Osteocyte (in vitro differentiated cells): Measurements from ENCODE around the gene NCOA7. TPM values are rescaled to one million over a fixed set of nuclear protein-coding genes. Genes with fewer than 3 reads are reported as not detected.

Source experiments
- DNase-seq: peaks from one replicate; pipeline ENCODE4 v3.0.0; 2021; ENCODE audit warnings: mixed read lengths; ENCODE audit not compliant: unreplicated experiment; ENCODE audit errors: extremely low spot score
- H3K27ac Mint-ChIP-seq: one replicate; pipeline ENCODE4 v1.8.0; 2021; ENCODE audit warnings: mild to moderate bottlenecking, mixed read lengths; ENCODE audit not compliant: unreplicated experiment
- H3K27me3 Mint-ChIP-seq: one replicate; pipeline ENCODE4 v1.8.0; 2021; ENCODE audit warnings: mixed read lengths; ENCODE audit not compliant: unreplicated experiment
- H3K36me3 Mint-ChIP-seq: one replicate; pipeline ENCODE4 v1.8.0; 2021; ENCODE audit warnings: mixed read lengths; ENCODE audit not compliant: unreplicated experiment
- H3K4me1 Mint-ChIP-seq: one replicate; pipeline ENCODE4 v1.8.0; 2021; ENCODE audit warnings: mixed read lengths; ENCODE audit not compliant: unreplicated experiment
- H3K4me3 Mint-ChIP-seq: one replicate; pipeline ENCODE4 v1.8.0; 2021; ENCODE audit warnings: mild to moderate bottlenecking, moderate library complexity, mixed read lengths; ENCODE audit not compliant: unreplicated experiment
- H3K9me3 Mint-ChIP-seq: one replicate; pipeline ENCODE4 v1.8.0; 2021; ENCODE audit warnings: mixed read lengths; ENCODE audit not compliant: unreplicated experiment
- total RNA-seq: library from RNA; stranded (reverse); gene quantifications from 2 replicates; pipeline ENCODE4 v1.2.1, GENCODE V29; 2021
- TF ChIP-seq, protein P1 (sequence below): fragments of 200-600 bp; sonication (generic); IDR thresholded peaks from 2 replicates; pipeline ENCODE4 v1.5.0; 2021; ENCODE audit warnings: antibody characterized with exemption, mild to moderate bottlenecking, moderate library complexity

The NCOA7 gene
- total RNA-seq, 1 donor from 2014 or later: 65.7 TPM

DNA sequence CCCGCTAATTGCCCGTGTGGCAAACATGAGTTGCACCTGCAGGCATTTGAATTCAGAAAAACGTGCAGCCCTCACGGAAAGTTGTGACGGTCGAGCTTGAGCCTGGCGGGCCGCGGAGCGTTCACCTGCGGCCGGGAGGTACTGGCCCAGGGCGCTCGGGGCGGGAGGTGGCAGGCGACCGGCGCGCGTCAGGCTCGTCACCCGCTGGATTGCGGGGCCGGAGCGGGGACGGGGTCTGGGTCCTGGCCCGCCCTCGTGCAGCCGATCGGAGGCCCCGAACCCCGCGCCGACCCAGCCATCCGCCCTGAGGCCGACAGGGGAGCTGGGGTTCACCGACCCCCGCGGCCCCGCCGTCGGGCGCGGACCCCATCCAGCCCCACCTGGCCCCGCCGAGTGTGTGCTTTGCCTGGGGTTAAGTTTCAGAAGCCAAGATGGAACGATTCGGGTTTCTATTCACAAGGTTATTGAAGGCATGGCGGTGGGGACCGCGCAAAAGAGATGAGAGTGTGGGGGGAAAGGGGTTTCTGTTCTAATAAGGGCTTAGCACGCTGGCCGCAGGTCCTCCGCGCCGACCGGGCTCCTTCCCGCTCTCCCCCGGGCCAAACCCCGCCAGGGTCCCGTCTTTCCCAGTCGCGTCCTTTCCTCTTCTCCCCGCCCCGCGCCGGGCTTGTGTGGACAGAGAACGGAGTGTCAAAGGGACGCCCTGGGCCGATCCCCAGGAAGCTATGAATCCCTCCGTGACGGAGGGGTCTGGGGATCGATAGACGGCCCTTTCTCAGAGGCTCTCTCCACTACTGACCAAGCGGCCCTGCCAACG, 43.0 kb upstream of the NCOA7 start:
- no peaks in the 10 kb centered on the region for H3K9me3 Mint-ChIP-seq
- TF ChIP-seq, protein P1, sequence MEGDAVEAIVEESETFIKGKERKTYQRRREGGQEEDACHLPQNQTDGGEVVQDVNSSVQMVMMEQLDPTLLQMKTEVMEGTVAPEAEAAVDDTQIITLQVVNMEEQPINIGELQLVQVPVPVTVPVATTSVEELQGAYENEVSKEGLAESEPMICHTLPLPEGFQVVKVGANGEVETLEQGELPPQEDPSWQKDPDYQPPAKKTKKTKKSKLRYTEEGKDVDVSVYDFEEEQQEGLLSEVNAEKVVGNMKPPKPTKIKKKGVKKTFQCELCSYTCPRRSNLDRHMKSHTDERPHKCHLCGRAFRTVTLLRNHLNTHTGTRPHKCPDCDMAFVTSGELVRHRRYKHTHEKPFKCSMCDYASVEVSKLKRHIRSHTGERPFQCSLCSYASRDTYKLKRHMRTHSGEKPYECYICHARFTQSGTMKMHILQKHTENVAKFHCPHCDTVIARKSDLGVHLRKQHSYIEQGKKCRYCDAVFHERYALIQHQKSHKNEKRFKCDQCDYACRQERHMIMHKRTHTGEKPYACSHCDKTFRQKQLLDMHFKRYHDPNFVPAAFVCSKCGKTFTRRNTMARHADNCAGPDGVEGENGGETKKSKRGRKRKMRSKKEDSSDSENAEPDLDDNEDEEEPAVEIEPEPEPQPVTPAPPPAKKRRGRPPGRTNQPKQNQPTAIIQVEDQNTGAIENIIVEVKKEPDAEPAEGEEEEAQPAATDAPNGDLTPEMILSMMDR: no peak
- H3K36me3 Mint-ChIP-seq: peaks cover 6% of the 10 kb centered on the region
- DNase-seq: peak; percentile 87
- peaks cover 57% of the 10 kb centered on the region for H3K4me1 Mint-ChIP-seq
- H3K27me3 Mint-ChIP-seq: no peaks in the 10 kb centered on the region
- peak overlapping the region; percentile 98 for H3K27ac Mint-ChIP-seq
- H3K4me3 Mint-ChIP-seq: peak overlapping the region; percentile 87

DNA sequence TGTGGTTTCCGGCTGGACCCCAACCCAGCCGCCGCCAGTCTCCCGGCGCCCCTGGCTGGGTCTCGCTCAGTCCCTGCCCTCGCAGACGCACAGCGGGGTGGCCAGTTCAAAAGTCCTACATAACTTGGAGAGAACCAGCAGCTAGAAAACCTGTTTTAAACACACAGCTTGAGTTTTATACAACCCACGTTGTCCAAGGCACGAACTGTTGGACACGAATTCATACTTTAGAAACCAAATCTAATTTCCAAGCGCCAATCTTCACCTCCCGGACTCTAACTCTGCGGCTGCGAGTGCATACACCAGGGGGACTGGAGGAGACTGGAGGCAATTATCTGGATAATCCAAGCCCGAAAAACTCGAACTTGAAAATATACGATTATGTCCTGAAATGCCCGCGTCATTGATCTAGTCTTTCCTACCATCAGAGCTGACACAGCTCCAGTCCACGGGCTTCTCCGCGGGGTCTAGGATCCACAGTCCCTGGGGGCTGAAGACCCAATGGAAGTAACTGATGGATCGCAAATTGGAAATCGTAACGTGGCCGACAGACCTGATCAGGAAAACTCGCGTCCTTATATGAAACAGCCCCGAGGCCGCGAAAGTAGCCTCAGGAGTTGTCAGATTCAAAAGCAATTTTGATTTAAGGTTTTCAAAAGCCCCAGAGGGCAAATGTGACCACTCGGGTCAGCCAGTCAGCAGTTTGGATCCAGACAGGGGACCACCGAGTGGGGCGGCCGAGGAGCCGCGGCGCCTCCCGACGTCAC, 42.2 kb upstream of the NCOA7 start:
- peaks cover 14% of the 10 kb centered on the region for H3K36me3 Mint-ChIP-seq
- TF ChIP-seq, protein P1: peak; percentile 26
- H3K9me3 Mint-ChIP-seq: no peaks in the 10 kb centered on the region
- H3K27ac Mint-ChIP-seq: peak overlapping the region; percentile 97
- peak overlapping the region; percentile 87 for H3K4me3 Mint-ChIP-seq
- no peaks in the 10 kb centered on the region for H3K27me3 Mint-ChIP-seq
- DNase-seq: no peak
- H3K4me1 Mint-ChIP-seq: peaks cover 62% of the 10 kb centered on the region

DNA sequence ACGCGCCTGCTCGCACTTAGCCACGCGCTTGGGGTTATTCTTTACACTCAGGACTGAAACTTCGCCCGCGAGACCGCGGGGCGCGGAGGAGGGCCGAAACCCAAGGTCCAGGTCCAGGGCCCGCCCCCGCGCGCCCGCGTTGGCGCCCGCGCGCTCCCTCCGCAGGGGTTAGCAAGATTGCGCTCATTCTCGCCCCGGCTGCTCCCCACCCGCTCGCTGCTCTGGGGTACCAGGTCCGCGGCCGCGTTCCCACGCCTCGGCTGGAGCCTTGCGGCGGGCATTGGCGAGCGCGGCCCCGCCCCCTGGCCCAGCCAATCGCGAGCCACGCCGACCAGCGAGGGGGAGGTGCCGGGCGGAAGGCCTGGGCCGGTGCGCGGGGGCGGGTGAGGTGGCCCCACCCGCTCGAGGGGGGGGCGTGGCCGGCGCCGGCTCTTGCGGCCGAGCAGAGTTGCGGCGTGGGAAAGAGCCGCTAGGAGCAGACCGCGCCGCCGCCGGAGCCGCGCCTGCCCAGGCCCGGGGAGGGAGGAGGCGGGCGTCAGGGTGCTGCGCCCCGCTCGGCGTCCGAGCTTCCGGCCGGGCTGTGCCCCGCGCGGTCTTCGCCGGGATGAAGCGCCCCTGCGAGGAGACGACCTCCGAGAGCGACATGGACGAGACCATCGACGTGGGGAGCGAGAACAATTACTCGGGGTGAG, 41.4 kb upstream of the NCOA7 start, which contains the start of gene HEY2:
TSS of gene HEY2 (plus strand) at position 460 of the 692 bp plus-strand sequence. CDS start at position 605, 145 bp downstream.
- Mint-ChIP-seq H3K4me3 (peak within 1 kb of the TSS; percentile 95), H3K27me3 (no peaks in the 10 kb centered on the region), H3K4me1 (peaks cover 63% of the 10 kb centered on the region), H3K27ac (peak within 1 kb of the TSS; percentile 97), H3K36me3 (peaks cover 20% of the 10 kb centered on the region), H3K9me3 (no peaks in the 10 kb centered on the region)
- TF ChIP-seq, protein P1: peak; percentile 8
- peak; percentile 99 for DNase-seq

DNA sequence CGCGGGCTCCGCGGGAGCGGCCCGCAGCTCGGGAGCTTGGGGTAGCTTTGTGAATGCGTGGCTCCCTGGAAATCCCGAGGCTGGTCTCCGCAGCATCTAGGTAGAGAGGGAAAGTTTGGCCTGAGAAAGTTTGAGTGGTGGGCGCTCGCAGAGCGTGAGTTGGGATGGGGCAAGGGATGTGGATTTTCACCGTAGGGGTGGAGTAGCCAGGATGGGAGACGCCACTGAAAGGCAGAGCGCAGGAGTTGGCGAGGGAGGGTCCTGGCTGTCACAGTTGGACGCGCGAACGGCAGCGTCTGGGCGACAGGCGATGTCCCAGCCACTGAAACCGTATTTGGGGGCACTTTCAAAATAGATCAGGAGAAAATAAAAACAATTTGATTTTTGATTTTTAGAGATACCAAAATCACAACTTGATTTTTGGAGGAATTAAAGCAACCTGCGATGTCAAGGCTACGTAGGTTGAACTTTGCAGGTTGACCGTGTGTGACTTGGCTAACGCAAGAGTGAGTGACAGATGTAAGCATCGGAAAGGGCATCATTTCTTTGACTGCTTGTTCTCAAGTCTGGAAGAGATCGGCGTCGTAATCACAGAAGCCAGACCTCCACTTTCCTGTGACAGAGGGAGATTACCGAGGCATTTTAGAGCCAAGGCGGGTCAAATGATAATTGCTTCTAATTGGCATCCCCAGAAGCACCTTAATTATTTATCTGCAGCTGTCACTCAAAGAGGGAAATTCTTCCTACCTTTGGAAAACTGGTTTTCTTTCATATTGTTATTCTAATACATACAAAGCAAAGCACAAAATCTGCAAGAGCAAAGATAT, 40.7 kb upstream of the NCOA7 start:
- Mint-ChIP-seq H3K4me3 (peak overlapping the region; percentile 95), H3K27me3 (no peaks in the 10 kb centered on the region), H3K36me3 (peaks cover 27% of the 10 kb centered on the region), H3K9me3 (no peaks in the 10 kb centered on the region), H3K4me1 (peaks cover 62% of the 10 kb centered on the region), H3K27ac (peak overlapping the region; percentile 88)
- TF ChIP-seq, protein P1: no peak
- no peak for DNase-seq
